Epidermal melanocyte (primary cell): ENCODE data around the gene AGAP1.
"Not testable (repeated sequence)": the region's sequence is repeated elsewhere in the genome, so short reads cannot be mapped to it uniquely, and the experiment has no call there.

Experiments used
- DNase-seq: peaks from one replicate; pipeline ENCODE4 v3.0.0; 2011; ENCODE audit warnings: low spot score; ENCODE audit not compliant: insufficient read length

AGAP1 gene

GRCh38 chr2:235587202-235587601 lies 93.4 kb downstream of the AGAP1 start:
- no peak for DNase-seq

DNA sequence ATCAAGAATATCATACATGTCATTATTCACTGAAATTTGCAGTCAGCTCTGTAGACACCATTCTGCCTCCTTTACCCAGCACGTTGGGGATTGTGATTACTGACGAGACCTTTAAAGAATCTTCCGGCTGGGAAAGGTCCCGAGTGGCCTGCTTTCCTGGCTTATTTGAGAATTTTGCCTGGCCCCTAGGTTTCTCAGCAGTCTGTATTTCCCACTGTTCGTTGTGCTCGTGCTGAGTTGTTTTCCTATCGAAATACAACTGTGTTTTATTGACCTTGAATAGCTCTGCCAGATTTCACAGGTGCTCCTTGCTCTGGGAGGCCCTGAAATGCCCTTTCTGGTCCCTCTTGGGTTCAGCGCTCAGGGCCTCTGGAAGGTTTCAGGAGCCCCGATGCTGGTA lies 94.9 kb downstream of the AGAP1 start:
- no peak for DNase-seq

GRCh38 chr2:235591231-235591730 lies 97.4 kb downstream of the AGAP1 start:
- no peak for DNase-seq

DNA sequence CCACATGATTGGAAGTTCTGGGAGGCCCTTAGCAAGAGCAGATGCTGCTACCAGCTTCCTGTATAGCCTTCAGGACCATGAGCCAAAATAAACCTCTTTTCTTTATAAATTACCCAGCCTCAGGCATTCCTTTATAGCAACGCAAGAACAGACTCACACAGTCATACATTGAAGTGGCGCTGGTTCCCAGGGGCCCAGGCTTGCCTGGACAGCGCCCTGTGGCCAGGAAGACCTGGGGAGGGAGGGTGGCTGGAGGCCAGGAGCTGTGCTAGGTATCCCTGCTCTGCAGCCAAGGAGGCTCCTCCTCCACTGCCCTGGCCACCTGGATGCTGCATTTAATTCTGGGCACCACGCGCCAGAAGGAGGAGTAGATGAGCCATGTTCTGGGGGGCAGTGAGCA lies 98.1 kb downstream of the AGAP1 start:
- DNase-seq = no peak

GRCh38 chr2:235592430-235592829 lies 98.6 kb downstream of the AGAP1 start:
- no peak for DNase-seq

DNA sequence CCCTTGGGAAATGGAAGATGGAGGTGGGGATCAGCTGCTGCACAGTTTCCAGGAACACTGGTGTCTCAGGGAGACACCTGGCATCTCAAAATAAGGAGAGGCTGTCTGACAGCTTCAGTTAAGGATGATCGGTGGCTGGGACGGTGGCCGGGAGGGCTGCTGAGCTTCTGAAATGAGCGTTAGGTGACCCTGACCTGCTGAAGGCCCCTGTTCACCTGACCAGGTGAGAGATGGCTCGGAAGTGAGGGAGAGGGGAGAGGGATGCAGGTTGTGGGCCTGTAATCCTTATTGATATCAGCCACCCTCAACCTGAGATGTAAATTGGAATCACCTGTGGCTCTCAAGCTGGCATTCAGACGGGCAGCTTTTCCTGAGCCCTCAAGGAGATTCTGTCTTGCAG lies 99.0 kb downstream of the AGAP1 start:
- no peak for DNase-seq

GRCh38 chr2:235594041-235594440 lies 100.2 kb downstream of the AGAP1 start:
- peak; percentile 50 for DNase-seq

- DNase-seq = no peak
Measured at GRCh38 chr2:235594964-235595363, 101.1 kb downstream of the AGAP1 start.

- DNase-seq = peak; percentile 56
Measured at GRCh38 chr2:235595422-235596010, 101.7 kb downstream of the AGAP1 start.

DNA sequence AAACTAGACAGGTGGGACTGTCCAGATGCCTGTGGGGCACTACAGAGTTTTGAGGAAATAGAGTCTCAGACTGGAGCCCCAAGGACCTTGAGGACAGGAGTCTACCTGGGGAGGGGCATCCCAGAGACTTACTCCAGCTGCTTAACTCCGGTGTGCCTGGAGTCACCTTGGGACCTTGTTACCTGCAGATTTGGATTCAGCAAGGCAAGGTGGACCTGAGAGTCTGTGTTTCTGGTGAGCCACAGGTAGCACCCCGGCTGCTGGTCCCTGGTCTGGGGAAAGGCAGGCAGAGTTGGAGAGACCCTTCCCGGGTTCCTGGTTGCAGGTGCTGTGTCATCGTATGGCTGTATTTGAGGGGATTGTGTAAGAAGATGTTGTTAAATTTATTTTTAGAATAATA lies 102.4 kb downstream of the AGAP1 start:
- no peak for DNase-seq

DNA sequence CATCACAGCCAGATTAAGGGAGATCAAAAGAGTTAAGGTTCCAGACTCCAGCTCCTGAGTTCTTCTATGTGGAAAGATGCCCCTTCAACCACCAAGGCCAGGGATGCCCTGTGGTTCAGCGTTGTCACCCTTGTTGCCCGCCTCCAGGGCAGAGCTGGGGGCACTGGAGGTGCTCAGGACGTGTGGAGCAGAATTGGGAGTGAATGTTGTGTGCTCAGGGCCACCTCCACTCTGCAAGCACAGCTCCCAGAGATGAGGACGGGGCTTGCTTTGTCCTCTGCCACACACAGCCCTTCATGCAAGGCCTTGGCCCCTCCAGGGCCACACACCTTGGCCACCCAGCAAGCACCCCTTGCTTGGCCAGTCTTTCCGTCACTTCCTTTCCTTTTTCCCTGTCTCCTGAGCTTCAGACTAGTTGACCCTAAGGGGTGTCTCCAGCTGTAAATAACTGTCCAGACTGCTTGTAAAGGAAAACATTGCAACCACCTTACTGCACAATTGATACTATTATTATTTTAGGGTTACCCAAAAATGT lies 103.3 kb downstream of the AGAP1 start:
- no peak for DNase-seq

- DNase-seq = no peak
Measured at GRCh38 chr2:235598026-235598425, 104.2 kb downstream of the AGAP1 start.

- no peak for DNase-seq
Measured at GRCh38 chr2:235598532-235599531, 105.0 kb downstream of the AGAP1 start.

GRCh38 chr2:235599596-235600338 lies 105.9 kb downstream of the AGAP1 start:
- no peak for DNase-seq

DNA sequence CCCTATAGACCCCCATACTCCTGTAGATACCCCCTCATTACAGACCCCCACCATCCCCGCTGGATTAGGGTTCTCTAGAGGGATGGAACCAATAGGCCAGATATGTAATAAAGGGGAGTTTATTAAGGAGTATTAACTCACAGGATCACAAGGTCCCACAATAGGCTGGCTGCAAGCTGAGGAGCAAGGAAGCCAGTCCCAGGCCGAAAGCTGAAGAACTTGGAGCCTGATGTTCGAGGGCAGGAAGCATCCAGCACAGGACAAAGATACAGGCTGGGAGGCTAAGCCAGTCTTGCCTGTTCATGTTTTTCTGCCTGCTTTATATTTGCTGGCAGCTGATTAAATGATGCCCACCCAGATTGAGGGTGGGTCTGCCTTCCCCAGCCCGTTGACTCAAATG lies 106.6 kb downstream of the AGAP1 start:
- DNase-seq = no peak

GRCh38 chr2:235600926-235601325 lies 107.1 kb downstream of the AGAP1 start:
- no peak for DNase-seq

DNA sequence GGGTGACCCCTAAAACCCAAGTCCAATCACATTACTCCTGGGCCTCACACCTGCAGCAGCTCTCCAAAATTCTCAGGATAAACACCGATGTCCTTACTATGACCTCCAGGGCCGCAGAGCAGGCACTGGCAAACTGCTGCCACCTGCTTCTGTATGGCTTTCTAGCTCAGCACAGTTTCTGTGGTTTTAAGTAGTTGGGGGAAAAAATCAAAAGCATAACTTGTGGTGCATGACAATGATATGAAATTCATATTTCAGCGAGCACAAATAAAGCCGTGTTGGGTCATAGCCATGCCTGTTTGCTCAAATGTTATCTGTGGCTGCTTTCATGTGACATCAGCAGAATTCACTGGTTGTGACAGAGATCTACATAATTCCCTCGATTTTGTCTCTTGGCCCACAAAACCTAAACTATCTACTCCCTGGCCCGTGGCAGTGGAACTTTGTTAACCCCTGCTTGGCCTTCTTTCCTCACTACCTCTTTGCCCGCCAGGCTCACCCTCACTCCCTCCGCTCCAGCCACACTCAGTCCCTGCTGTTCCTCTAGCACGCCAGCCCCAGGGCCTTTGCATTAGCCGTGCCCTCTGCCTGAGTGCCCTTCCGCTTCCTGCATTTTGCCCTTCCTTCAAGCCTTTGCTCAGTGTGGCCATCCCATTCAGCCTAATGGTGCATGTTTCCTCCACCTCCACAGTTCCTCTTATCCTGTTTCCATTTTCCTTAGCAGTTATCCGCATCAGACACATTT lies 108.3 kb downstream of the AGAP1 start:
- no peak for DNase-seq

GRCh38 chr2:235602971-235603370 lies 109.1 kb downstream of the AGAP1 start:
- not testable (repeated sequence) for DNase-seq

DNA sequence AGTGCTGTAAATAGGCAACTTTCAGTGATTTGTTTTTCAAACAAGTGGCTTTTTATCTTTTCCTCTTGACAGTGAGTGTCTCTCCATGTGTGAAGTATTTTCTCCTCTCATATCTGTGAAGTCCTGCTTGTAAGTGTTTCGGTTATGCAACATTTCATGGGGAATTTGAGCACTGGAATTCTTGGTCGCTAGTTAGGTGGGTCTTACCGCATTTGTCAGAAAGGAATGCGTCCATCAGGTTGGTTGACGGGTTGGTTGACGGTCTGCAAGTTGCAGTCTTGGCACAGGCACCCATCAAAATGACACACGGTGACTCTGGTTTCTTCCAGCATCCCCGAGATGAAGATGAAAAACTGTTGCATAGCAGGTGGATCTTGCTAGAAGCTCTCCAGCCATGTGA lies 109.8 kb downstream of the AGAP1 start:
- DNase-seq = no peak

DNA sequence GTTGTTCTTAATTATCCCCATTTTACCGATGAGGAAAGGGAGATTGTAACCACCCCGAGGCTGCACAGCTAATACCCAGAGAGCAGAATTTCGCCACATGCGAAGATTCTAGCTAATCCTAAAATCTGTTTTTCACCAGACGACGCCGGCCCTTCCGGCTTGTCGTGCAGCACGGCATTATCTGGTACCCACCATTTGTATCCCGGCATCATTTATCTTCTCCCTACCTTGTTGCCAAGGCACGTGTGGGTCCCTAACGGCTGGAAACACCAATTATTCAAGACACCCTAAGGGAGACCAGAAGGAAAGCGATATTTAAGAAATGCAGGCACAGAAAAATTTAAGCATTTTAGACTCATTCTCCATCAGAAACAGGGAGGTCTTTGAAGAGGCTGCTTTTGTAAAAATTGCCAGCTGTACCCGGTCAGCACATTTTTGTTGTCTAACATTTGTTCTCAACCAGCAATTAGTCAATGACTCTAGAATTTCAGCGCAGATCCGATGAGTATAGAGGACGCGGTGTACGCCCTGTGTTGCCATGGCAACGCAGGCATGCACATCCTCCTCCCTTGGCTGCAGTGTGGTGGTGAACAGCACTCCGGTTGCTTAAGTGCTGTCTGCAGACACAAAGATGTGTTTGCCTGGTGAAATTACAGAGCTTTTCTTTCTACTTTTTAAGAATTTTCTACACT lies 111.6 kb downstream of the AGAP1 start:
- DNase-seq = peak; percentile 66
